Neural progenitor cell (in vitro differentiated cells): ENCODE measurements around the gene GANC. TPM values are rescaled to one million over a fixed set of nuclear protein-coding genes. Genes with fewer than 3 reads are reported as not detected.
A peak's percentile ranks its signal among the peaks of the same experiment; 100 is the strongest.

Source experiments
- DNase-seq: peaks from one replicate; pipeline ENCODE4 v3.0.0-alpha.2; 2016; ENCODE audit warnings: low spot score
- H2AFZ ChIP-seq: fragments of 200-600 bp; sonication (generic); replicated peaks from 2 replicates; pipeline ENCODE4 v1.6.1; 2016; ENCODE audit warnings: antibody characterized with exemption
- H3F3A ChIP-seq: fragments of 200-600 bp; sonication (generic); 2 replicates; pipeline ENCODE4 v1.6.1; 2016; ENCODE audit warnings: antibody characterized with exemption, low read depth
- H3K27ac ChIP-seq: fragments of 200-600 bp; sonication (generic); 2 replicates; pipeline ENCODE4 v1.5.1; 2016; ENCODE audit warnings: mild to moderate bottlenecking
- H3K27me3 ChIP-seq: fragments of 200-600 bp; sonication (generic); 2 replicates; pipeline ENCODE4 v1.6.1; 2016; ENCODE audit warnings: mild to moderate bottlenecking, moderate library complexity
- H3K36me3 ChIP-seq: fragments of 200-600 bp; sonication (generic); 2 replicates; pipeline ENCODE4 v1.5.1; 2016
- H3K4me1 ChIP-seq: fragments of 200-600 bp; sonication (generic); 2 replicates; pipeline ENCODE4 v1.6.1; 2016; ENCODE audit warnings: mixed run types
- H3K4me2 ChIP-seq: fragments of 200-600 bp; sonication (generic); 2 replicates; pipeline ENCODE4 v1.6.1; 2016
- H3K4me3 ChIP-seq: fragments of 200-600 bp; sonication (generic); 2 replicates; pipeline ENCODE4 v1.5.1; 2016
- H3K79me2 ChIP-seq: fragments of 200-600 bp; sonication (generic); 2 replicates; pipeline ENCODE4 v1.6.1; 2016; ENCODE audit warnings: low read depth
- H3K9ac ChIP-seq: fragments of 200-600 bp; sonication (generic); 2 replicates; pipeline ENCODE4 v1.6.1; 2016
- H3K9me3 ChIP-seq: fragments of 200-600 bp; sonication (generic); 2 replicates; pipeline ENCODE4 v1.5.1; 2016; ENCODE audit warnings: low read depth
- H4K20me1 ChIP-seq: fragments of 200-600 bp; sonication (generic); 2 replicates; pipeline ENCODE4 v1.6.1; 2016; ENCODE audit warnings: low read depth
- H3K27ac Mint-ChIP-seq: 3 replicates; pipeline ENCODE4 v1.8.0; 2021; ENCODE audit warnings: mixed read lengths
- H3K27me3 Mint-ChIP-seq: 2 replicates; pipeline ENCODE4 v1.8.0; 2022; ENCODE audit warnings: low read depth, mild to moderate bottlenecking, inconsistent platforms, moderate library complexity, mixed read lengths; ENCODE audit not compliant: insufficient read depth
- H3K36me3 Mint-ChIP-seq: 3 replicates; pipeline ENCODE4 v1.8.0; 2021; ENCODE audit warnings: mixed read lengths
- H3K4me1 Mint-ChIP-seq: 3 replicates; pipeline ENCODE4 v1.8.0; 2021; ENCODE audit warnings: mixed read lengths
- H3K4me3 Mint-ChIP-seq: 3 replicates; pipeline ENCODE4 v1.8.0; 2021; ENCODE audit warnings: mild to moderate bottlenecking, moderate library complexity, mixed read lengths
- H3K9me3 Mint-ChIP-seq: 3 replicates; pipeline ENCODE4 v1.8.0; 2020; ENCODE audit warnings: mixed read lengths
- EZH2 ChIP-seq: fragments of 200-600 bp; sonication (generic); IDR thresholded peaks from 2 replicates; pipeline ENCODE4 v1.6.1; 2017; ENCODE audit warnings: antibody characterized with exemption, mild to moderate bottlenecking, moderate library complexity
- EZH2phosphoT487 ChIP-seq: fragments of 200-600 bp; sonication (generic); IDR thresholded peaks from 2 replicates; pipeline ENCODE4 v1.6.1; 2017; ENCODE audit warnings: antibody characterized with exemption
- total RNA-seq: library from RNA; depleted of rRNA; stranded (reverse); fragments of >200 nt; gene quantifications from 2 replicates; pipeline ENCODE4 v1.2.3, GENCODE V29; 2015; ENCODE audit warnings: low replicate concordance
- TF ChIP-seq, protein P1 (sequence below): fragments of 200-600 bp; sonication (generic); IDR thresholded peaks from 2 replicates; pipeline ENCODE4 v1.5.1; 2017; ENCODE audit warnings: antibody characterized with exemption, mild to moderate bottlenecking

Gene GANC
- total RNA-seq, 1 donor from 2014 or later: 22.7 TPM

DNA sequence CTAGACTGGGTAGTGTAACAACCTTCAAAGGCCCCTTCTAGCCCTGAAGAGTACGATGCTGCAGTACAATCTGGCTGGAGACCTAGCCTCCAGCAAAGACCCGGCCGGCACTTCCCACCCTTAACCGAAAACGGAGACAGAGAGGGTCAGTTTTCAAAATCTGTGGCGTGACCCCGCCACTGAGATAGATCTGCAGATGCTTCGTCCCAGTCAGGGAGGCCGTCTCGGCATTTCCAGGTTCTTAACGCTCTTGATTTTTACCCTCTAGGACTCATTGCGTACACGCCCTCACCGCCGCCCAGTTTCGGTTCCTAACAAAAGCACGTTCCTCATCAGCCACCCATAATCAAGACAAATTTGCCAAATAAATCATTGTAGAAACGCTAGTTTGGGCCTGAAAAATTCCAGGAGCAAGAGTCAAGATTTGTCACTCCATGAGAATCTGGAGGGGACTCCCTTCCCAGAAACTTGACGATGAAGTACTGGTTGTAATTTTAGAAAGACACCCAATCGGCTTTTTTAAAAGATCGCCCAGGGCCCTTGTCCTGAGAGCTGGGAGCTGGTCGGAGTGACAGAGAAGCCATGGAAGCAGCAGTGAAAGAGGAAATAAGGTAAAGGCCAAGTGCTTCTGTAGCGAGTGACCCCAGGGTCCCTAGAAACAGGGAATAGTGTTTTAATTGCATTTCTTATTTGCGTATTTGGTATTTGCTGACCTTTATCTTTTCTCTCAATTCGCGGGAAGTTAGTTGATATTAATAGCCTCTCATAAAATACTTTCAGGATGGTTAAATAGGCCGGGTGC, 1.1 kb downstream of the GANC start:
- peak; percentile 50 for DNase-seq
- no peaks in the 10 kb centered on the region for H3K27me3 ChIP-seq
- H3K36me3 ChIP-seq: no peaks in the 10 kb centered on the region
- no peaks in the 10 kb centered on the region for H4K20me1 ChIP-seq
- peak overlapping the region; percentile 78 for H3K4me3 ChIP-seq
- H3F3A ChIP-seq: peaks cover 19% of the 10 kb centered on the region
- H3K9me3 ChIP-seq: no peaks in the 10 kb centered on the region
- Mint-ChIP-seq H3K9me3 (no peaks in the 10 kb centered on the region), H3K27ac (peak overlapping the region; percentile 91), H3K4me3 (peak overlapping the region; percentile 99), H3K27me3 (no peaks in the 10 kb centered on the region), H3K36me3 (peaks cover 2% of the 10 kb centered on the region), H3K4me1 (peaks cover 38% of the 10 kb centered on the region)
- H3K79me2 ChIP-seq: peaks cover 42% of the 10 kb centered on the region
- H2AFZ ChIP-seq: peak overlapping the region; percentile 95
- peak overlapping the region; percentile 86 for H3K4me2 ChIP-seq
- H3K4me1 ChIP-seq: peaks cover 29% of the 10 kb centered on the region
- TF ChIP-seq, protein P1, sequence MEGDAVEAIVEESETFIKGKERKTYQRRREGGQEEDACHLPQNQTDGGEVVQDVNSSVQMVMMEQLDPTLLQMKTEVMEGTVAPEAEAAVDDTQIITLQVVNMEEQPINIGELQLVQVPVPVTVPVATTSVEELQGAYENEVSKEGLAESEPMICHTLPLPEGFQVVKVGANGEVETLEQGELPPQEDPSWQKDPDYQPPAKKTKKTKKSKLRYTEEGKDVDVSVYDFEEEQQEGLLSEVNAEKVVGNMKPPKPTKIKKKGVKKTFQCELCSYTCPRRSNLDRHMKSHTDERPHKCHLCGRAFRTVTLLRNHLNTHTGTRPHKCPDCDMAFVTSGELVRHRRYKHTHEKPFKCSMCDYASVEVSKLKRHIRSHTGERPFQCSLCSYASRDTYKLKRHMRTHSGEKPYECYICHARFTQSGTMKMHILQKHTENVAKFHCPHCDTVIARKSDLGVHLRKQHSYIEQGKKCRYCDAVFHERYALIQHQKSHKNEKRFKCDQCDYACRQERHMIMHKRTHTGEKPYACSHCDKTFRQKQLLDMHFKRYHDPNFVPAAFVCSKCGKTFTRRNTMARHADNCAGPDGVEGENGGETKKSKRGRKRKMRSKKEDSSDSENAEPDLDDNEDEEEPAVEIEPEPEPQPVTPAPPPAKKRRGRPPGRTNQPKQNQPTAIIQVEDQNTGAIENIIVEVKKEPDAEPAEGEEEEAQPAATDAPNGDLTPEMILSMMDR: no peak
- TF ChIP-seq EZH2phosphoT487: no peak
- peak overlapping the region; percentile 83 for H3K27ac ChIP-seq
- H3K9ac ChIP-seq: peak overlapping the region; percentile 71

- Histone ChIP-seq H3K4me1 (peaks cover 29% of the 10 kb centered on the region), H4K20me1 (no peaks in the 10 kb centered on the region), H3K79me2 (peaks cover 38% of the 10 kb centered on the region), H3K27ac (no peak overlapping the region), H3K9me3 (no peaks in the 10 kb centered on the region), H3K36me3 (no peaks in the 10 kb centered on the region), H2AFZ (peak overlapping the region; percentile 95), H3K4me3 (peak overlapping the region; percentile 78), H3K27me3 (no peaks in the 10 kb centered on the region), H3K9ac (peak overlapping the region; percentile 71), H3K4me2 (peak overlapping the region; percentile 86), H3F3A (peaks cover 19% of the 10 kb centered on the region)
- peaks cover 2% of the 10 kb centered on the region for H3K36me3 Mint-ChIP-seq
- H3K4me1 Mint-ChIP-seq: peaks cover 38% of the 10 kb centered on the region
- no peak overlapping the region for H3K27ac Mint-ChIP-seq
- TF ChIP-seq, protein P1: no peak
- TF ChIP-seq EZH2phosphoT487 (no peak), EZH2 (no peak)
- H3K4me3 Mint-ChIP-seq: peak overlapping the region; percentile 99
- H3K27me3 Mint-ChIP-seq: no peaks in the 10 kb centered on the region
- H3K9me3 Mint-ChIP-seq: no peaks in the 10 kb centered on the region
- peak; percentile 6 for DNase-seq
Observed at GRCh38 chr15:42274702-42274989, 1.6 kb downstream of the GANC start.

- Histone ChIP-seq H4K20me1 (no peaks in the 10 kb centered on the region), H3K27me3 (no peaks in the 10 kb centered on the region), H3K4me3 (no peak overlapping the region), H3K9ac (peak overlapping the region; percentile 30), H2AFZ (no peak overlapping the region), H3F3A (peaks cover 19% of the 10 kb centered on the region), H3K4me2 (peak overlapping the region; percentile 86), H3K36me3 (no peaks in the 10 kb centered on the region), H3K27ac (no peak overlapping the region), H3K4me1 (peaks cover 29% of the 10 kb centered on the region), H3K79me2 (peaks cover 26% of the 10 kb centered on the region), H3K9me3 (no peaks in the 10 kb centered on the region)
- TF ChIP-seq EZH2 (no peak), EZH2phosphoT487 (no peak)
- TF ChIP-seq, protein P1: no peak
- peaks cover 35% of the 10 kb centered on the region for H3K4me1 Mint-ChIP-seq
- DNase-seq: peak; percentile 21
- H3K27ac Mint-ChIP-seq: no peak overlapping the region
- H3K27me3 Mint-ChIP-seq: no peaks in the 10 kb centered on the region
- H3K4me3 Mint-ChIP-seq: no peak overlapping the region
- no peaks in the 10 kb centered on the region for H3K36me3 Mint-ChIP-seq
- H3K9me3 Mint-ChIP-seq: no peaks in the 10 kb centered on the region
Observed at GRCh38 chr15:42275780-42276391, 2.9 kb downstream of the GANC start.
